Islet precursor cell (in vitro differentiated cells): ENCODE results near the gene MRPL34.

ENCODE experiments used
- DNase-seq: peaks from one replicate; pipeline ENCODE4 v3.0.0-alpha.2; 2018

The MRPL34 gene

GRCh38 chr19:17347361-17347760, 41.7 kb downstream of the MRPL34 start:
- DNase-seq, result no peak

- no peak for DNase-seq
These were observed 42.2 kb downstream of the MRPL34 start for GRCh38 chr19:17347877-17348276.

- DNase-seq, result peak; percentile 95
These were observed 43.0 kb downstream of the MRPL34 start for GRCh38 chr19:17348700-17349099.

GRCh38 chr19:17351815-17352435, 46.3 kb downstream of the MRPL34 start:
- DNase-seq, result no peak

GRCh38 chr19:17352608-17353280, 47.1 kb downstream of the MRPL34 start:
- no peak for DNase-seq

- DNase-seq, result no peak
These were observed 47.7 kb downstream of the MRPL34 start for GRCh38 chr19:17353386-17353785.
